ENCODE data around the gene SLC6A8.
"Not testable (repeated sequence)": the region's sequence is repeated elsewhere in the genome, so short reads cannot be mapped to it uniquely, and the experiment has no call there.

DNA sequence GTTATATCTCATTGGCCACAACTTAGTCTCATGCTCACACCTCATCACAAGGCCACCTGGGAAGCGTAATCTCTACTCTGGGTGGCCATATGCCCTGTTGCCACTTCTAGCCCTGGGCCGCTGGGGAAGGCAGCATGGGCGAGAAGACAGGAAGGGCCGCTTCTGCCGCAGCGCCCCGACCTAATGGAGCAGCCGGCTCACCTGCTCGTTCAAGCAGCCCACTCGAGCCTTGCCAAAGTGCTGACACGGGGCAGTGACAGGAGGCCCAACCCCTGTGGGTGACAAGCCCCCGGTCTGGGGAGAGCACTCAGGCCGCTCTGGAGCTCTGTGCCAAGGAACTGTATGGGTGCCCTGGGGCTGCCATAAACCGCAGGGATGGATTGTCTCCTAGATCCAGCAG lies 54.4 kb downstream of the SLC6A8 start:
- TF ChIP-seq EZH2phosphoT487 (IDR thresholded peaks at IDR 0.05; ENCODE audit: borderline replicate concordance, low read depth, low read length) = not testable (repeated sequence)
- TF ChIP-seq, protein P1, sequence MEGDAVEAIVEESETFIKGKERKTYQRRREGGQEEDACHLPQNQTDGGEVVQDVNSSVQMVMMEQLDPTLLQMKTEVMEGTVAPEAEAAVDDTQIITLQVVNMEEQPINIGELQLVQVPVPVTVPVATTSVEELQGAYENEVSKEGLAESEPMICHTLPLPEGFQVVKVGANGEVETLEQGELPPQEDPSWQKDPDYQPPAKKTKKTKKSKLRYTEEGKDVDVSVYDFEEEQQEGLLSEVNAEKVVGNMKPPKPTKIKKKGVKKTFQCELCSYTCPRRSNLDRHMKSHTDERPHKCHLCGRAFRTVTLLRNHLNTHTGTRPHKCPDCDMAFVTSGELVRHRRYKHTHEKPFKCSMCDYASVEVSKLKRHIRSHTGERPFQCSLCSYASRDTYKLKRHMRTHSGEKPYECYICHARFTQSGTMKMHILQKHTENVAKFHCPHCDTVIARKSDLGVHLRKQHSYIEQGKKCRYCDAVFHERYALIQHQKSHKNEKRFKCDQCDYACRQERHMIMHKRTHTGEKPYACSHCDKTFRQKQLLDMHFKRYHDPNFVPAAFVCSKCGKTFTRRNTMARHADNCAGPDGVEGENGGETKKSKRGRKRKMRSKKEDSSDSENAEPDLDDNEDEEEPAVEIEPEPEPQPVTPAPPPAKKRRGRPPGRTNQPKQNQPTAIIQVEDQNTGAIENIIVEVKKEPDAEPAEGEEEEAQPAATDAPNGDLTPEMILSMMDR (conservative IDR thresholded peaks at IDR 0.05; ENCODE audit: low read length) = not testable (repeated sequence)
